Jurkat, Clone E6-1 (cell line): ENCODE data around the gene CEP128.

Source experiments
- DNase-seq: peaks from one replicate; pipeline ENCODE4 v3.0.0-alpha.2; 2011; ENCODE audit warnings: low read depth, low spot score
- H3K4me3 ChIP-seq: 2 replicates; pipeline ENCODE4 v1.5.1; 2011; ENCODE audit warnings: mild to moderate bottlenecking, low read length, control low read depth, moderate library complexity

CEP128 gene

GRCh38 chr14:80714474-80714873 is 227.1 kb downstream of the CEP128 start:
- peak overlapping the region; percentile 20; the same call in 1 of the 2 replicates for H3K4me3 ChIP-seq
- DNase-seq: peak; percentile 97

GRCh38 chr14:80713076-80713850 is 228.3 kb downstream of the CEP128 start:
- DNase-seq: no peak
- no peak overlapping the region for H3K4me3 ChIP-seq

GRCh38 chr14:80705241-80705980 is 236.1 kb downstream of the CEP128 start:
- H3K4me3 ChIP-seq: no peak overlapping the region
- DNase-seq: no peak

- H3K4me3 ChIP-seq: no peak overlapping the region
- DNase-seq: no peak
Observed at GRCh38 chr14:80700601-80701000, 240.9 kb downstream of the CEP128 start.

GRCh38 chr14:80699861-80700260 is 241.7 kb downstream of the CEP128 start:
- no peak overlapping the region for H3K4me3 ChIP-seq
- no peak for DNase-seq

GRCh38 chr14:80698974-80699373 is 242.6 kb downstream of the CEP128 start:
- H3K4me3 ChIP-seq: no peak overlapping the region
- no peak for DNase-seq

GRCh38 chr14:80695869-80696268 is 245.7 kb downstream of the CEP128 start:
- no peak for DNase-seq
- H3K4me3 ChIP-seq: no peak overlapping the region

- no peak for DNase-seq
- no peak overlapping the region for H3K4me3 ChIP-seq
Observed at GRCh38 chr14:80692903-80693302, 248.6 kb downstream of the CEP128 start.

GRCh38 chr14:80681651-80682050 is 259.9 kb downstream of the CEP128 start:
- no peak for DNase-seq
- no peak overlapping the region for H3K4me3 ChIP-seq

- H3K4me3 ChIP-seq: no peak overlapping the region
- peak; percentile 39 for DNase-seq
Observed at GRCh38 chr14:80679273-80679672, 262.3 kb downstream of the CEP128 start.

GRCh38 chr14:80678436-80678835 is 263.1 kb downstream of the CEP128 start:
- no peak overlapping the region for H3K4me3 ChIP-seq
- no peak for DNase-seq

GRCh38 chr14:80669426-80669825 is 272.1 kb downstream of the CEP128 start:
- H3K4me3 ChIP-seq: no peak overlapping the region
- DNase-seq: no peak

GRCh38 chr14:80664576-80664975 is 277.0 kb downstream of the CEP128 start:
- H3K4me3 ChIP-seq: no peak overlapping the region
- DNase-seq: no peak

GRCh38 chr14:80663541-80663940 is 278.0 kb downstream of the CEP128 start:
- no peak for DNase-seq
- no peak overlapping the region for H3K4me3 ChIP-seq

- no peak overlapping the region for H3K4me3 ChIP-seq
- DNase-seq: no peak
Observed at GRCh38 chr14:80659783-80660182, 281.8 kb downstream of the CEP128 start.

GRCh38 chr14:80658733-80659132 is 282.8 kb downstream of the CEP128 start:
- DNase-seq: no peak
- no peak overlapping the region for H3K4me3 ChIP-seq

GRCh38 chr14:80658155-80658554 is 283.4 kb downstream of the CEP128 start:
- no peak for DNase-seq
- H3K4me3 ChIP-seq: no peak overlapping the region

- DNase-seq: no peak
- no peak overlapping the region for H3K4me3 ChIP-seq
Observed at GRCh38 chr14:80653956-80654355, 287.6 kb downstream of the CEP128 start.

- H3K4me3 ChIP-seq: no peak overlapping the region
- DNase-seq: no peak
Observed at GRCh38 chr14:80645667-80646413, 295.7 kb downstream of the CEP128 start.

GRCh38 chr14:80644826-80645225 is 296.7 kb downstream of the CEP128 start:
- DNase-seq: no peak
- no peak overlapping the region for H3K4me3 ChIP-seq
